Smooth muscle cell (in vitro differentiated cells): ENCODE data around the gene CDC37. TPM values are rescaled to one million over a fixed set of nuclear protein-coding genes. Genes with fewer than 3 reads are reported as not detected.
A peak's percentile ranks its signal among the peaks of the same experiment; 100 is the strongest.
"Not testable (repeated sequence)": the region's sequence is repeated elsewhere in the genome, so short reads cannot be mapped to it uniquely, and the experiment has no call there.

Experiments used
- DNase-seq: peaks from one replicate; lab custom pipeline; 2025; ENCODE audit not compliant: unreplicated experiment; lab: John Stamatoyannopoulos, UW
- H2AFZ ChIP-seq: fragments of 200-600 bp; sonication (generic); 2 replicates; pipeline ENCODE4 v1.6.0; 2016; ENCODE audit warnings: antibody characterized with exemption, low read depth, mild to moderate bottlenecking
- H3F3A ChIP-seq: fragments of 200-600 bp; sonication (generic); 2 replicates; pipeline ENCODE4 v1.6.0; 2017; ENCODE audit warnings: antibody characterized with exemption, low read depth
- H3K27ac ChIP-seq: fragments of 200-600 bp; sonication (generic); 2 replicates; pipeline ENCODE4 v1.5.1; 2016; ENCODE audit warnings: low read depth, mild to moderate bottlenecking
- H3K27me3 ChIP-seq: fragments of 200-600 bp; sonication (generic); 2 replicates; pipeline ENCODE4 v1.6.1; 2016; ENCODE audit warnings: low read depth, mild to moderate bottlenecking
- H3K36me3 ChIP-seq: fragments of 200-600 bp; sonication (generic); 2 replicates; pipeline ENCODE4 v1.5.1; 2016; ENCODE audit warnings: low read depth
- H3K4me1 ChIP-seq: fragments of 200-600 bp; sonication (generic); 2 replicates; pipeline ENCODE4 v1.5.1; 2016; ENCODE audit warnings: low read depth
- H3K4me2 ChIP-seq: fragments of 200-600 bp; sonication (generic); 2 replicates; pipeline ENCODE4 v1.6.0; 2016; ENCODE audit warnings: mild to moderate bottlenecking
- H3K4me3 ChIP-seq: fragments of 200-600 bp; sonication (generic); 2 replicates; pipeline ENCODE4 v1.5.1; 2016; ENCODE audit warnings: mild to moderate bottlenecking
- H3K79me2 ChIP-seq: fragments of 200-600 bp; sonication (generic); 2 replicates; pipeline ENCODE4 v1.6.0; 2016; ENCODE audit warnings: low read depth, mild to moderate bottlenecking
- H3K9ac ChIP-seq: fragments of 200-600 bp; sonication (generic); 2 replicates; pipeline ENCODE4 v1.6.0; 2016; ENCODE audit warnings: low read depth
- H3K9me3 ChIP-seq: fragments of 200-600 bp; sonication (generic); replicated peaks from 2 replicates; pipeline ENCODE4 v1.5.1; 2016; ENCODE audit warnings: low read depth
- H4K20me1 ChIP-seq: fragments of 200-600 bp; sonication (generic); 2 replicates; pipeline ENCODE4 v1.6.0; 2016; ENCODE audit warnings: low read depth
- CTCF ChIP-seq: fragments of 200-600 bp; sonication (generic); IDR thresholded peaks from 2 replicates; pipeline ENCODE4 v1.5.1; 2017; ENCODE audit warnings: borderline replicate concordance, mild to moderate bottlenecking, antibody characterized with exemption; ENCODE audit not compliant: insufficient read depth, poor library complexity, severe bottlenecking
- WGBS: methylation state at CpG from one replicate; pipeline ENCODE4 v1.1.7; 2016; ENCODE audit warnings: low lambda C conversion rate; 5-methylcytosine and 5-hydroxymethylcytosine counted together
- polyA plus RNA-seq: library from polyadenylated mRNA; unstranded; fragments of >200 nt; fragmentation: Nextera tagmentation; extraction: Ambion mirVana; gene quantifications from 2 replicates; pipeline ENCODE4 v1.2.1, GENCODE V29; 2016
- total RNA-seq: library from RNA; depleted of rRNA; stranded (reverse); fragments of >200 nt; gene quantifications from 2 replicates; pipeline ENCODE4 v1.2.3, GENCODE V29; 2014

CDC37 gene
- total and polyA plus RNA-seq, 2 experiments from 2014 or later = 98.4 to 186 TPM

- H3F3A ChIP-seq = peaks cover 4% of the 10 kb centered on the region
- H3K4me1 ChIP-seq = no peaks in the 10 kb centered on the region
- no peak overlapping the region for H3K27ac ChIP-seq
- H2AFZ ChIP-seq = no peak overlapping the region
- no peak overlapping the region for H3K9ac ChIP-seq
- no peaks in the 10 kb centered on the region for H4K20me1 ChIP-seq
- no peaks in the 10 kb centered on the region for H3K36me3 ChIP-seq
- no peak for DNase-seq
- peaks cover 8% of the 10 kb centered on the region for H3K27me3 ChIP-seq
- whole genome bisulfite sequencing = 84% methylated on average over 13 of the region's 13 CpGs
- no peaks in the 10 kb centered on the region for H3K9me3 ChIP-seq
- H3K79me2 ChIP-seq = no peaks in the 10 kb centered on the region
- no peak overlapping the region for H3K4me3 ChIP-seq
- H3K4me2 ChIP-seq = no peak overlapping the region
- no peak for TF ChIP-seq CTCF
Observed at GRCh38 chr19:10412257-10412977, 9.1 kb upstream of the CDC37 start.

GRCh38 chr19:10411224-10411623 is 7.9 kb upstream of the CDC37 start:
- H3K9ac ChIP-seq, H3K9me3 ChIP-seq, H3K4me1 ChIP-seq, H3K4me3 ChIP-seq, H3K27ac ChIP-seq, H3K27me3 ChIP-seq, H2AFZ ChIP-seq, DNase-seq, H3K4me2 ChIP-seq, H3K36me3 ChIP-seq, H3K79me2 ChIP-seq, H4K20me1 ChIP-seq, H3F3A ChIP-seq: not testable (repeated sequence)
- 92% methylated on average over 5 of the region's 5 CpGs for WGBS

GRCh38 chr19:10408511-10409283 is 5.4 kb upstream of the CDC37 start:
- no peaks in the 10 kb centered on the region for H3K79me2 ChIP-seq
- H3K4me1 ChIP-seq = no peaks in the 10 kb centered on the region
- no peak overlapping the region for H3K4me3 ChIP-seq
- H3K27me3 ChIP-seq = no peaks in the 10 kb centered on the region
- no peak for DNase-seq
- peak overlapping the region; percentile 24 for H2AFZ ChIP-seq
- peak overlapping the region; percentile 46 for H3K27ac ChIP-seq
- no peaks in the 10 kb centered on the region for H3K9me3 ChIP-seq
- WGBS = 61% methylated on average over 17 of the region's 18 CpGs
- no peak overlapping the region for H3K9ac ChIP-seq
- no peak for TF ChIP-seq CTCF
- H4K20me1 ChIP-seq = no peaks in the 10 kb centered on the region
- peak overlapping the region; percentile 39 for H3K4me2 ChIP-seq
- no peaks in the 10 kb centered on the region for H3F3A ChIP-seq
- no peaks in the 10 kb centered on the region for H3K36me3 ChIP-seq

GRCh38 chr19:10407096-10407495 is 3.8 kb upstream of the CDC37 start:
- Histone ChIP-seq H4K20me1 (peaks cover 5% of the 10 kb centered on the region), H3K4me3 (no peak overlapping the region), H3F3A (no peaks in the 10 kb centered on the region), H3K36me3 (no peaks in the 10 kb centered on the region), H3K27me3 (no peaks in the 10 kb centered on the region), H3K4me1 (peaks cover 5% of the 10 kb centered on the region), H3K9ac (no peak overlapping the region), H3K9me3 (no peaks in the 10 kb centered on the region), H3K4me2 (no peak overlapping the region), H3K79me2 (peaks cover 12% of the 10 kb centered on the region), H3K27ac (no peak overlapping the region), H2AFZ (no peak overlapping the region)
- no peak for DNase-seq
- TF ChIP-seq CTCF = no peak
